ENCODE measurements around the gene CDC14C.

The CDC14C gene

GRCh38 chr7:48938539-48939295 is 14.4 kb downstream of the CDC14C start:
- no peaks in the 10 kb centered on the region for H3K4me1 Mint-ChIP-seq
- H3K4me3 Mint-ChIP-seq, result no peak overlapping the region
- DNase-seq, result no peak
- CTCF ChIA-PET, result interaction anchor here (0.6 kb wide), 1 partner anchor 838 kb away, joined by 3 read pairs; no protein-coding TSS in a partner anchor
- no peaks in the 10 kb centered on the region for H3K27me3 Mint-ChIP-seq
- no peaks in the 10 kb centered on the region for H3K9me3 Mint-ChIP-seq
- no peak overlapping the region for H3K27ac Mint-ChIP-seq
- no peaks in the 10 kb centered on the region for H3K36me3 Mint-ChIP-seq

GRCh38 chr7:48943279-48943990 is 19.1 kb downstream of the CDC14C start:
- CTCF ChIA-PET, result no interaction called here
- Mint-ChIP-seq H3K4me1 (no peaks in the 10 kb centered on the region), H3K27ac (no peak overlapping the region), H3K9me3 (peaks cover 4% of the 10 kb centered on the region), H3K36me3 (no peaks in the 10 kb centered on the region), H3K27me3 (no peaks in the 10 kb centered on the region), H3K4me3 (no peak overlapping the region)
- no peak for DNase-seq

GRCh38 chr7:48955916-48956315 is 31.6 kb downstream of the CDC14C start:
- H3K9me3 Mint-ChIP-seq, result peaks cover 2% of the 10 kb centered on the region
- no peaks in the 10 kb centered on the region for H3K36me3 Mint-ChIP-seq

GRCh38 chr7:48959676-48960075 is 35.3 kb downstream of the CDC14C start:
- Mint-ChIP-seq H3K36me3 (no peaks in the 10 kb centered on the region), H3K9me3 (no peaks in the 10 kb centered on the region), H3K4me1 (no peaks in the 10 kb centered on the region), H3K27ac (no peak overlapping the region), H3K27me3 (no peaks in the 10 kb centered on the region), H3K4me3 (no peak overlapping the region)
- no peak for DNase-seq
- CTCF ChIA-PET, result no interaction called here

More at GRCh38 chr7:48955916-48956315, 31.6 kb downstream of the CDC14C start:
- Mint-ChIP-seq H3K4me3 (no peak overlapping the region), H3K27ac (no peak overlapping the region), H3K4me1 (no peaks in the 10 kb centered on the region), H3K27me3 (no peaks in the 10 kb centered on the region)
- CTCF ChIA-PET, result no interaction called here
- no peak for DNase-seq

GRCh38 chr7:48962821-48963505 is 38.6 kb downstream of the CDC14C start:
- H3K36me3 Mint-ChIP-seq, result no peaks in the 10 kb centered on the region
- no peak overlapping the region for H3K27ac Mint-ChIP-seq
- H3K27me3 Mint-ChIP-seq, result no peaks in the 10 kb centered on the region
- H3K4me3 Mint-ChIP-seq, result no peak overlapping the region
- no peaks in the 10 kb centered on the region for H3K9me3 Mint-ChIP-seq
- no peaks in the 10 kb centered on the region for H3K4me1 Mint-ChIP-seq
- CTCF ChIA-PET, result no interaction called here
- DNase-seq, result no peak

GRCh38 chr7:48964074-48964473 is 39.7 kb downstream of the CDC14C start:
- H3K4me1 Mint-ChIP-seq, result no peaks in the 10 kb centered on the region
- no peak overlapping the region for H3K4me3 Mint-ChIP-seq
- H3K27me3 Mint-ChIP-seq, result no peaks in the 10 kb centered on the region
- no peak for DNase-seq
- CTCF ChIA-PET, result no interaction called here
- no peak overlapping the region for H3K27ac Mint-ChIP-seq
- no peaks in the 10 kb centered on the region for H3K9me3 Mint-ChIP-seq
- H3K36me3 Mint-ChIP-seq, result no peaks in the 10 kb centered on the region

GRCh38 chr7:48971173-48971572 is 46.8 kb downstream of the CDC14C start:
- H3K27ac Mint-ChIP-seq, result no peak overlapping the region
- no peak overlapping the region for H3K4me3 Mint-ChIP-seq
- DNase-seq, result no peak
- H3K36me3 Mint-ChIP-seq, result no peaks in the 10 kb centered on the region
- CTCF ChIA-PET, result no interaction called here
- H3K27me3 Mint-ChIP-seq, result no peaks in the 10 kb centered on the region
- no peaks in the 10 kb centered on the region for H3K9me3 Mint-ChIP-seq
- no peaks in the 10 kb centered on the region for H3K4me1 Mint-ChIP-seq

- H3K36me3 Mint-ChIP-seq, result no peaks in the 10 kb centered on the region
Observed at GRCh38 chr7:48976253-48976652, 51.9 kb downstream of the CDC14C start.

GRCh38 chr7:48976850-48977249 is 52.5 kb downstream of the CDC14C start:
- Mint-ChIP-seq H3K9me3 (peaks cover 2% of the 10 kb centered on the region), H3K36me3 (no peaks in the 10 kb centered on the region), H3K27me3 (no peaks in the 10 kb centered on the region), H3K27ac (no peak overlapping the region), H3K4me1 (no peaks in the 10 kb centered on the region), H3K4me3 (no peak overlapping the region)
- DNase-seq, result no peak
- CTCF ChIA-PET, result no interaction called here

More at GRCh38 chr7:48976253-48976652, 51.9 kb downstream of the CDC14C start:
- H3K27me3 Mint-ChIP-seq, result no peaks in the 10 kb centered on the region
- CTCF ChIA-PET, result no interaction called here
- H3K4me1 Mint-ChIP-seq, result no peaks in the 10 kb centered on the region
- DNase-seq, result no peak
- H3K9me3 Mint-ChIP-seq, result peaks cover 2% of the 10 kb centered on the region
- H3K4me3 Mint-ChIP-seq, result no peak overlapping the region
- no peak overlapping the region for H3K27ac Mint-ChIP-seq

All from activated naive CD4-positive, alpha-beta T cell treated with anti-CD3 and anti-CD28 coated beads, Interleukin-2, amount 10 ng/mL, durations not matched to agents 7 days and 5 days (primary cell).